ENCODE measurements around the gene FAM120B. TPM values are rescaled to one million over a fixed set of nuclear protein-coding genes. Genes with fewer than 3 reads are reported as not detected.

FAM120B gene
- total RNA-seq, 1 experiment from 2014 or later, result 25.2 TPM

DNA sequence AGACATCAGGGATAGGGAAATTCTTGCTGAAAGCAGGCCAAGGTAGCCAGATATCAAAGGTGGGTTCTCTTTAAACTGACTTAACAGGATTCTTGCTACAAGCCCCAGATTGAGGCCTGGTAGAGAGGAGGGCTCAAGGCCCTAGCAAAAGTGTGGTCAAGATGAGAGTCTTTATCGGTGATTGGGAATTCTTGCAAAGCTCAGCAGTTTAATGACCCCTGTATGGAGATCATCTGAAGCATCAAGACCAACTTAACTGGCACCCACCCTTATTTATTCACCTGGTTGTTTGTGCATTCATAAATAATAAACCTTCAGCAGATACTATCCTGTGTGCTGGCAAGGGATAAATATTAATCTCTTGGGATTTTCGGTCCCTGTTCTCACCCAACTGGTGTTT lies 6.3 kb downstream of the FAM120B start:
- ChIA-PET POLR2A (no interaction called here), RAD21 (ENCODE audit: low non-redundant PET in 1 of 2, low total read pairs in 2 of 2, uncharacterized antibody in 2 of 2, unreplicated experiment in 2 of 2) (no interaction called here), CTCF (no interaction called here)
- BruUV-seq (replicated peaks), result no TSS peak
- H4K20me1 ChIP-seq (ENCODE audit: insufficient read depth), result no peaks in the 10 kb centered on the region; the same call in 1 of the 2 replicates
- intact Hi-C loops (cut with micrococcal nuclease), result no loop called here
- H3K79me2 ChIP-seq (ENCODE audit: insufficient read depth, low read length), result peaks cover 96% of the 10 kb centered on the region
- no peak for DNase-seq (ENCODE audit: low read depth, low spot score)
- no peak overlapping the region for H2AFZ ChIP-seq (ENCODE audit: low read depth, low read length, poor library complexity, severe bottlenecking)
- H3K9ac ChIP-seq (ENCODE audit: low read length), result no peak overlapping the region
- no peaks in the 10 kb centered on the region for H3K27me3 ChIP-seq (ENCODE audit: insufficient read depth, low read length)
- H3K4me2 ChIP-seq (ENCODE audit: low read length), result no peak overlapping the region
- H3K4me3 ChIP-seq (replicated peaks in 1 of 2; ENCODE audit: low read depth in 1 of 2, low read length in 2 of 2), result no peak overlapping the region
- H3K36me3 ChIP-seq (ENCODE audit: control insufficient read depth in 1 of 2, insufficient read depth in 2 of 2, low read length in 2 of 2), result peaks cover 0 to 6% of the 10 kb centered on the region in 2 experiments; a peak in 1 of 4 replicates
- no peaks in the 10 kb centered on the region for H3K9me2 ChIP-seq (ENCODE audit: insufficient read depth)
- no peaks in the 10 kb centered on the region for H3K9me3 ChIP-seq (ENCODE audit: control insufficient read depth in 1 of 2, insufficient read depth in 1 of 2, low read depth in 1 of 2, low read length in 2 of 2)
- no peak for ATAC-seq
- no peak for TF ChIP-seq SRF (IDR thresholded peaks at IDR 0.05; ENCODE audit: low read depth)
- TF ChIP-seq JUND (IDR thresholded peaks at IDR 0.05), result no peak
- no peak for TF ChIP-seq EZH2 (IDR thresholded peaks at IDR 0.05)
- TF ChIP-seq CEBPB (IDR thresholded peaks at IDR 0.05; ENCODE audit: low read depth), result no peak
- no peak for TF ChIP-seq RAD21 (IDR thresholded peaks at IDR 0.05; ENCODE audit: low read depth)
- TF ChIP-seq, protein P1, sequence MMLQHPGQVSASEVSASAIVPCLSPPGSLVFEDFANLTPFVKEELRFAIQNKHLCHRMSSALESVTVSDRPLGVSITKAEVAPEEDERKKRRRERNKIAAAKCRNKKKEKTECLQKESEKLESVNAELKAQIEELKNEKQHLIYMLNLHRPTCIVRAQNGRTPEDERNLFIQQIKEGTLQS (IDR thresholded peaks at IDR 0.05), result no peak
- TF ChIP-seq POLR2AphosphoS5 (IDR thresholded peaks at IDR 0.05; ENCODE audit: low read depth, low read length), result no peak
- no peak for TF ChIP-seq ZNF274 (IDR thresholded peaks at IDR 0.05; ENCODE audit: low read depth, low read length)
- no peak for TF ChIP-seq TCF7L2 (IDR thresholded peaks at IDR 0.05; ENCODE audit: borderline replicate concordance, extremely low read depth, insufficient read depth, insufficient read length)
- TF ChIP-seq, protein P2, sequence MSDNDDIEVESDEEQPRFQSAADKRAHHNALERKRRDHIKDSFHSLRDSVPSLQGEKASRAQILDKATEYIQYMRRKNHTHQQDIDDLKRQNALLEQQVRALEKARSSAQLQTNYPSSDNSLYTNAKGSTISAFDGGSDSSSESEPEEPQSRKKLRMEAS (IDR thresholded peaks at IDR 0.05), result no peak
- TF ChIP-seq, protein P3, sequence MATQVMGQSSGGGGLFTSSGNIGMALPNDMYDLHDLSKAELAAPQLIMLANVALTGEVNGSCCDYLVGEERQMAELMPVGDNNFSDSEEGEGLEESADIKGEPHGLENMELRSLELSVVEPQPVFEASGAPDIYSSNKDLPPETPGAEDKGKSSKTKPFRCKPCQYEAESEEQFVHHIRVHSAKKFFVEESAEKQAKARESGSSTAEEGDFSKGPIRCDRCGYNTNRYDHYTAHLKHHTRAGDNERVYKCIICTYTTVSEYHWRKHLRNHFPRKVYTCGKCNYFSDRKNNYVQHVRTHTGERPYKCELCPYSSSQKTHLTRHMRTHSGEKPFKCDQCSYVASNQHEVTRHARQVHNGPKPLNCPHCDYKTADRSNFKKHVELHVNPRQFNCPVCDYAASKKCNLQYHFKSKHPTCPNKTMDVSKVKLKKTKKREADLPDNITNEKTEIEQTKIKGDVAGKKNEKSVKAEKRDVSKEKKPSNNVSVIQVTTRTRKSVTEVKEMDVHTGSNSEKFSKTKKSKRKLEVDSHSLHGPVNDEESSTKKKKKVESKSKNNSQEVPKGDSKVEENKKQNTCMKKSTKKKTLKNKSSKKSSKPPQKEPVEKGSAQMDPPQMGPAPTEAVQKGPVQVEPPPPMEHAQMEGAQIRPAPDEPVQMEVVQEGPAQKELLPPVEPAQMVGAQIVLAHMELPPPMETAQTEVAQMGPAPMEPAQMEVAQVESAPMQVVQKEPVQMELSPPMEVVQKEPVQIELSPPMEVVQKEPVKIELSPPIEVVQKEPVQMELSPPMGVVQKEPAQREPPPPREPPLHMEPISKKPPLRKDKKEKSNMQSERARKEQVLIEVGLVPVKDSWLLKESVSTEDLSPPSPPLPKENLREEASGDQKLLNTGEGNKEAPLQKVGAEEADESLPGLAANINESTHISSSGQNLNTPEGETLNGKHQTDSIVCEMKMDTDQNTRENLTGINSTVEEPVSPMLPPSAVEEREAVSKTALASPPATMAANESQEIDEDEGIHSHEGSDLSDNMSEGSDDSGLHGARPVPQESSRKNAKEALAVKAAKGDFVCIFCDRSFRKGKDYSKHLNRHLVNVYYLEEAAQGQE (IDR thresholded peaks at IDR 0.05; ENCODE audit: low read depth), result no peak
- no peak for TF ChIP-seq ELF1 (IDR thresholded peaks at IDR 0.05; ENCODE audit: borderline replicate concordance, low read depth)
- H3K27ac ChIP-seq (ENCODE audit: low read depth, low read length), result no peak overlapping the region
- peaks cover 2 to 5% of the 10 kb centered on the region in 2 experiments; a peak in 3 of 4 replicates for H3K4me1 ChIP-seq (ENCODE audit: control insufficient read depth in 1 of 2, insufficient read depth in 2 of 2, low read length in 2 of 2)

Data from HCT116 (cell line).